ENCODE measurements around the gene CYB5R4. TPM values are rescaled to one million over a fixed set of nuclear protein-coding genes. Genes with fewer than 3 reads are reported as not detected.

CYB5R4 gene
- total RNA-seq, 1 experiment from 2014 or later = 24.0 TPM

DNA sequence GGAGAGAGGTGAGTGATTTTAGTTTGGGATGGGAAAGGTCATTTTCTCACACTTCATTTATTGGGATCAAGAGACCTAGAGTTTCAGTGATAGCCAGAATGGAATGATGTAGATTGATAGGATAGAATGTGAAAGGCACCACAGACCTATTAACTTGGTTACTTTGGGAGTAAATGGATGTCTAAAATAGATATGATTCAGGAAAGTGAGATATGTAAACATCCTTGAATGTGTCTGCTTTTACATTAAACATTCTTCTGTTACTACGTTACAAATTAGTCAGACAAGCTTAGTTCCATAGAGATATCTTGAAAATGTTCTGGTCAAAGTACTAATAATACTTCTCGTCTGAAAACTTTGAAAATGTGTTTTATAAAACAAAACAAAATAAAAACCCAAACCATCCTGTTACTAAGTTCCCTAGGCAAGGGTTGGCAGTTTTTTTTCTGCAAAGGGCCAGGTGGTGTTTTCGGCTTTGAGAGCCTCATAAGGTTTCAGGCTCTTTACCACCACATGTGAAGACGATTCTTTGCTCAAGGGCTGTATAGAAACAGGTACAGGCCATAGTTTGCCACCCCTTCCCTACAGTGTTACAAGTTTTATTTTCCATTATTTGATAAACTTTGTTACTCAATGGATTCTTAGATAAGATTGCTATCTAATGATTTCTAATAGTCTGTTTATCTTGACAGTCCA, 3.4 kb downstream of the CYB5R4 start:
- RAD21 ChIA-PET (ENCODE audit: low non-redundant PET in 1 of 2, low total read pairs in 2 of 2, uncharacterized antibody in 2 of 2, unreplicated experiment in 2 of 2) = no interaction called here
- H3K9ac ChIP-seq (ENCODE audit: low read length) = no peak overlapping the region
- no peak overlapping the region for H3K4me3 ChIP-seq (replicated peaks in 1 of 2; ENCODE audit: low read depth in 1 of 2, low read length in 2 of 2)
- no TSS peak for BruUV-seq (replicated peaks)
- H3K27ac ChIP-seq (ENCODE audit: low read depth, low read length) = no peak overlapping the region
- CTCF ChIA-PET = no interaction called here
- H3K79me2 ChIP-seq (ENCODE audit: insufficient read depth, low read length) = peaks cover 29% of the 10 kb centered on the region
- peaks cover 0 to 14% of the 10 kb centered on the region in 2 experiments; a peak in 2 of 4 replicates for H3K4me1 ChIP-seq (ENCODE audit: control insufficient read depth in 1 of 2, insufficient read depth in 2 of 2, low read length in 2 of 2)
- no peaks in the 10 kb centered on the region for H4K20me1 ChIP-seq (ENCODE audit: insufficient read depth)
- no peak overlapping the region for H2AFZ ChIP-seq (ENCODE audit: low read depth, low read length, poor library complexity, severe bottlenecking)
- H3K36me3 ChIP-seq (ENCODE audit: control insufficient read depth in 1 of 2, insufficient read depth in 2 of 2, low read length in 2 of 2) = peaks cover 0 to 17% of the 10 kb centered on the region in 2 experiments; a peak in 1 of 4 replicates
- POLR2A ChIA-PET = no interaction called here
- no peaks in the 10 kb centered on the region for H3K9me2 ChIP-seq (ENCODE audit: insufficient read depth)
- DNase-seq (ENCODE audit: low read depth, low spot score) = no peak
- ATAC-seq = no peak
- intact Hi-C loops (cut with micrococcal nuclease) = no loop called here
- H3K27me3 ChIP-seq (ENCODE audit: insufficient read depth, low read length) = no peaks in the 10 kb centered on the region
- H3K9me3 ChIP-seq (ENCODE audit: control insufficient read depth in 1 of 2, insufficient read depth in 1 of 2, low read depth in 1 of 2, low read length in 2 of 2) = peaks cover 0 to 4% of the 10 kb centered on the region in 2 experiments; a peak in 1 of 4 replicates
- no peak overlapping the region for H3K4me2 ChIP-seq (ENCODE audit: low read length)
- TF ChIP-seq, protein P1, sequence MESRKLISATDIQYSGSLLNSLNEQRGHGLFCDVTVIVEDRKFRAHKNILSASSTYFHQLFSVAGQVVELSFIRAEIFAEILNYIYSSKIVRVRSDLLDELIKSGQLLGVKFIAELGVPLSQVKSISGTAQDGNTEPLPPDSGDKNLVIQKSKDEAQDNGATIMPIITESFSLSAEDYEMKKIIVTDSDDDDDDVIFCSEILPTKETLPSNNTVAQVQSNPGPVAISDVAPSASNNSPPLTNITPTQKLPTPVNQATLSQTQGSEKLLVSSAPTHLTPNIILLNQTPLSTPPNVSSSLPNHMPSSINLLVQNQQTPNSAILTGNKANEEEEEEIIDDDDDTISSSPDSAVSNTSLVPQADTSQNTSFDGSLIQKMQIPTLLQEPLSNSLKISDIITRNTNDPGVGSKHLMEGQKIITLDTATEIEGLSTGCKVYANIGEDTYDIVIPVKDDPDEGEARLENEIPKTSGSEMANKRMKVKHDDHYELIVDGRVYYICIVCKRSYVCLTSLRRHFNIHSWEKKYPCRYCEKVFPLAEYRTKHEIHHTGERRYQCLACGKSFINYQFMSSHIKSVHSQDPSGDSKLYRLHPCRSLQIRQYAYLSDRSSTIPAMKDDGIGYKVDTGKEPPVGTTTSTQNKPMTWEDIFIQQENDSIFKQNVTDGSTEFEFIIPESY (IDR thresholded peaks at IDR 0.05; ENCODE audit: extremely low read depth, insufficient replicate concordance, low read length) = no peak
- no peak for TF ChIP-seq POLR2A (IDR thresholded peaks at IDR 0.05; ENCODE audit: borderline replicate concordance, extremely low read depth, insufficient read depth, insufficient read length)
- TF ChIP-seq ZNF274 (IDR thresholded peaks at IDR 0.05; ENCODE audit: low read depth, low read length) = no peak
- no peak for TF ChIP-seq CBX3 (IDR thresholded peaks at IDR 0.05; ENCODE audit: low read depth)
- TF ChIP-seq SP1 (IDR thresholded peaks at IDR 0.05; ENCODE audit: low read depth) = no peak
- TF ChIP-seq, protein P2, sequence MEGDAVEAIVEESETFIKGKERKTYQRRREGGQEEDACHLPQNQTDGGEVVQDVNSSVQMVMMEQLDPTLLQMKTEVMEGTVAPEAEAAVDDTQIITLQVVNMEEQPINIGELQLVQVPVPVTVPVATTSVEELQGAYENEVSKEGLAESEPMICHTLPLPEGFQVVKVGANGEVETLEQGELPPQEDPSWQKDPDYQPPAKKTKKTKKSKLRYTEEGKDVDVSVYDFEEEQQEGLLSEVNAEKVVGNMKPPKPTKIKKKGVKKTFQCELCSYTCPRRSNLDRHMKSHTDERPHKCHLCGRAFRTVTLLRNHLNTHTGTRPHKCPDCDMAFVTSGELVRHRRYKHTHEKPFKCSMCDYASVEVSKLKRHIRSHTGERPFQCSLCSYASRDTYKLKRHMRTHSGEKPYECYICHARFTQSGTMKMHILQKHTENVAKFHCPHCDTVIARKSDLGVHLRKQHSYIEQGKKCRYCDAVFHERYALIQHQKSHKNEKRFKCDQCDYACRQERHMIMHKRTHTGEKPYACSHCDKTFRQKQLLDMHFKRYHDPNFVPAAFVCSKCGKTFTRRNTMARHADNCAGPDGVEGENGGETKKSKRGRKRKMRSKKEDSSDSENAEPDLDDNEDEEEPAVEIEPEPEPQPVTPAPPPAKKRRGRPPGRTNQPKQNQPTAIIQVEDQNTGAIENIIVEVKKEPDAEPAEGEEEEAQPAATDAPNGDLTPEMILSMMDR (IDR thresholded peaks at IDR 0.05 in 2 of 3, conservative IDR thresholded peaks at IDR 0.05 in 1 of 3; ENCODE audit: borderline replicate concordance in 1 of 3, insufficient read depth in 1 of 3, low read depth in 2 of 3, low read length in 2 of 3) = no peak
- TF ChIP-seq EZH2phosphoT487 (IDR thresholded peaks at IDR 0.05; ENCODE audit: borderline replicate concordance) = no peak
- TF ChIP-seq TCF7L2 (IDR thresholded peaks at IDR 0.05; ENCODE audit: borderline replicate concordance, extremely low read depth, insufficient read depth, insufficient read length) = no peak
- no peak for TF ChIP-seq SIN3A (IDR thresholded peaks at IDR 0.05; ENCODE audit: low read depth)

Data from HCT116 (cell line).